Fibroblast of the aortic adventitia (primary cell): ENCODE results near the gene ROR2. TPM values are rescaled to one million over a fixed set of nuclear protein-coding genes. Genes with fewer than 3 reads are reported as not detected.
"Not testable (repeated sequence)": the region's sequence is repeated elsewhere in the genome, so short reads cannot be mapped to it uniquely, and the experiment has no call there.

Source experiments
- DNase-seq: peaks from one replicate; pipeline ENCODE4 v3.0.0-alpha.2; 2010; ENCODE audit warnings: low read depth
- H3K4me3 ChIP-seq: 2 replicates; pipeline ENCODE4 v1.5.1; 2011; ENCODE audit warnings: low read depth, mild to moderate bottlenecking, control low read depth, low read length, moderate library complexity
- CTCF ChIP-seq: IDR thresholded peaks from 2 replicates; pipeline ENCODE4 v1.5.1; 2011; ENCODE audit warnings: mild to moderate bottlenecking, low read length, control low read depth, inconsistent platforms; ENCODE audit not compliant: insufficient read depth
- small RNA-seq: library from RNA; depleted of rRNA; stranded (forward); fragments of <200 nt; gene quantifications from one replicate; pipeline ENCODE3, GENCODE V24; 2012
- total RNA-seq: library from RNA; depleted of rRNA; stranded (reverse); fragments of >200 nt; gene quantifications from 2 replicates; pipeline ENCODE4 v1.2.3, GENCODE V29; 2012; ENCODE audit warnings: low replicate concordance

Gene ROR2
- total RNA-seq, 1 donor, result 13.0 TPM

GRCh38 chr9:91519520-91520277, 430.3 kb downstream of the ROR2 start:
- no peak for DNase-seq
- TF ChIP-seq CTCF, result no peak
- H3K4me3 ChIP-seq, result no peak overlapping the region

GRCh38 chr9:91518462-91518861, 431.6 kb downstream of the ROR2 start:
- no peak for DNase-seq
- H3K4me3 ChIP-seq, result no peak overlapping the region
- TF ChIP-seq CTCF, result no peak

- no peak for DNase-seq
- H3K4me3 ChIP-seq, result no peak overlapping the region
- no peak for TF ChIP-seq CTCF
Measured at GRCh38 chr9:91517801-91518200, 432.2 kb downstream of the ROR2 start.

- not testable (repeated sequence) for H3K4me3 ChIP-seq, DNase-seq
Measured at GRCh38 chr9:91517332-91517731, 432.7 kb downstream of the ROR2 start.

- DNase-seq, result no peak
- TF ChIP-seq CTCF, result no peak
Measured at GRCh38 chr9:91516777-91517176, 433.3 kb downstream of the ROR2 start.

GRCh38 chr9:91516081-91516480, 433.9 kb downstream of the ROR2 start:
- no peak for TF ChIP-seq CTCF
- DNase-seq, result no peak
- no peak overlapping the region for H3K4me3 ChIP-seq

More at GRCh38 chr9:91516777-91517176, 433.3 kb downstream of the ROR2 start:
- no peak overlapping the region for H3K4me3 ChIP-seq

GRCh38 chr9:91515074-91515687, 434.8 kb downstream of the ROR2 start:
- H3K4me3 ChIP-seq, result peak overlapping the region; percentile 51
- no peak for TF ChIP-seq CTCF
- peak; percentile 83 for DNase-seq

Small RNA genes lying within 50 kb of the gene (small RNA-seq; reads per million reads assigned to genes)
- gene MIR3910-1, result not detected

Other genes starting within 250 kb of the ROR2 start
- 51.5 and 119 TPM in 2 replicates for gene SPTLC1, start 165.2 kb upstream of the ROR2 start, total RNA-seq